Right kidney (tissue), 9 donors: ENCODE data around the gene BMI1.
"Not testable (repeated sequence)": the region's sequence is repeated elsewhere in the genome, so short reads cannot be mapped to it uniquely, and the experiment has no call there.

Source experiments
- DNase-seq: peaks from one replicate; pipeline ENCODE4 v3.0.0-alpha.2; 2016
- long read RNA-seq, 8 donors: transcript quantifications; one replicate each; lab custom pipeline, GENCODE V29; 2026

The BMI1 gene
- long read RNA-seq, donor 1, transcript BMI1-201 (10 exons, 3,428 nt): major isoform, 16 of 16 reads
- long read RNA-seq, donor 1, partial matches to known transcripts: 0 of 16 reads
- long read RNA-seq, donor 1, other reads (novel, unspliced or antisense): 0 of 16 reads
- long read RNA-seq, donor 2, transcript BMI1-201 (10 exons, 3,428 nt): major isoform, 10 of 10 reads
- long read RNA-seq, donor 2, partial matches to known transcripts: 0 of 10 reads
- long read RNA-seq, donor 2, other reads (novel, unspliced or antisense): 0 of 10 reads
- long read RNA-seq, donor 3, transcript BMI1-201 (10 exons, 3,428 nt): major isoform, 11 of 14 reads
- long read RNA-seq, donor 3, partial matches to known transcripts: 0 of 14 reads
- long read RNA-seq, donor 3, other reads (novel, unspliced or antisense): 0 of 14 reads
- long read RNA-seq, donor 4, transcript BMI1-201 (10 exons, 3,428 nt): major isoform, 12 of 20 reads
- long read RNA-seq, donor 4, partial matches to known transcripts: 6 of 20 reads
- long read RNA-seq, donor 4, other reads (novel, unspliced or antisense): 0 of 20 reads
- long read RNA-seq, donor 5, transcript BMI1-201 (10 exons, 3,428 nt): major isoform, 15 of 17 reads
- long read RNA-seq, donor 5, partial matches to known transcripts: 0 of 17 reads
- long read RNA-seq, donor 5, other reads (novel, unspliced or antisense): 0 of 17 reads
- long read RNA-seq, donor 6, transcript BMI1-201 (10 exons, 3,428 nt): major isoform, 16 of 37 reads
- long read RNA-seq, donor 6, partial matches to known transcripts: 18 of 37 reads
- long read RNA-seq, donor 6, other reads (novel, unspliced or antisense): 0 of 37 reads
- long read RNA-seq, donor 7, transcript BMI1-201 (10 exons, 3,428 nt): major isoform, 35 of 53 reads
- long read RNA-seq, donor 7, partial matches to known transcripts: 14 of 53 reads
- long read RNA-seq, donor 7, other reads (novel, unspliced or antisense): 0 of 53 reads
- long read RNA-seq, donor 8, transcript BMI1-201 (10 exons, 3,428 nt): major isoform, 24 of 26 reads
- long read RNA-seq, donor 8, partial matches to known transcripts: 0 of 26 reads
- long read RNA-seq, donor 8, other reads (novel, unspliced or antisense): 0 of 26 reads

- DNase-seq: peak; percentile 10
These were observed at the start of gene BMI1 for GRCh38 chr10:22320591-22321155. BMI1 (plus strand) TSS chr10:22321099; CDS start chr10:22326450, 5,351 bp downstream.

DNA sequence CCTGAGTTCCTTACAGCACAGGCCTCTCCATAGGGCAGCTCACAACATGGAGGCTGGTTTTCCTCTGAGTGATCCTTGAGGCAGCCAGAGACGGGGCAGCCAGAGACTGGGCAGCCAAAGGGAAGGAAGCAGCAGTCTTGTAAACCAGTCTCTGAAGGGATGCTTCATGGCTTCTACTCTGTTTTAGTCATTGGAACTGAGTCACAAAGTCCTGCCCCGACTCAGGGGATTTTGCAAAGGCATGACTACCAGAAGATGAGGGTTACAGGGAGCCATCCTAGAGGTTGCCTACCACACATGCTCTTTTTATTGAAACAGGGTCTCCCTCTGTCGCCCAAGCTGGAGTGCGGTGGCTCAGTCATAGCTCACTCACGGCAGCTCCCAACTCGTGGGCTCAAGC, 49.1 kb upstream of the BMI1 start:
- no peak for DNase-seq

GRCh38 chr10:22278441-22278782, 42.5 kb upstream of the BMI1 start:
- DNase-seq: no peak

- no peak for DNase-seq
These were observed 40.8 kb upstream of the BMI1 start for GRCh38 chr10:22280078-22280477.

GRCh38 chr10:22285130-22285529, 35.8 kb upstream of the BMI1 start:
- DNase-seq: no peak

DNA sequence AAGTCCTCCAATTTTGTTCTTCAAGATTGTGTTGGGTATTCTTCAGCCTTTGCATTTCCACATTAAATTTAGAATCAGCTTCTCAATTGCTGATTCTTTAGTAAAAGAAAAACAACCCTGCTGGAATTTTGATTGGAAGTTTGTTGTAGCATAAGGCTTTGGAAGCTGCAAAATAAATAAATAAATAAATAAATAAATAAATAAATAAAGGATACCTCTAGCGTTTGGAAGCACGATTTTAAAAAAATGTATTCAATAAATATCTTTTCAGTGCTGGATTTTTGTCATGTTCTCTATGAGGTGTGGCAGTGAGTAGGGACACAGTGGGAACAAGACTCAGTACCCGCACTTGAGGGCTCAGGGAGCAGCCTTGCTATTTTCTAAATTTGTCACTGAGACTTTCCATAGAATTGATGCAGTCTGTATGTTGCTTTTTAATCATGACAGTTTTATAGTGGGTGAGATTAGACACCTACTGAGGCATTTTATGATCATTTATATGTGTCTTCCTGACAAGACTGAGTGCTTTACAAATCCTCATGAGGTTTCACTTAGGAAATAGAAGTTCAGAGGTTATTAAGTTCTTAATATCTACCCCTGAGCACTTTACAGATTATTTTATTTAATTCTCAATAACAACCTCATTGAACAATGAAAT, 27.0 kb upstream of the BMI1 start:
- no peak for DNase-seq

- DNase-seq: no peak
These were observed 26.2 kb upstream of the BMI1 start for GRCh38 chr10:22294694-22295093.

GRCh38 chr10:22301193-22301592, 19.7 kb upstream of the BMI1 start:
- DNase-seq: no peak

- DNase-seq: no peak
These were observed 17.4 kb upstream of the BMI1 start for GRCh38 chr10:22303461-22303860.

DNA sequence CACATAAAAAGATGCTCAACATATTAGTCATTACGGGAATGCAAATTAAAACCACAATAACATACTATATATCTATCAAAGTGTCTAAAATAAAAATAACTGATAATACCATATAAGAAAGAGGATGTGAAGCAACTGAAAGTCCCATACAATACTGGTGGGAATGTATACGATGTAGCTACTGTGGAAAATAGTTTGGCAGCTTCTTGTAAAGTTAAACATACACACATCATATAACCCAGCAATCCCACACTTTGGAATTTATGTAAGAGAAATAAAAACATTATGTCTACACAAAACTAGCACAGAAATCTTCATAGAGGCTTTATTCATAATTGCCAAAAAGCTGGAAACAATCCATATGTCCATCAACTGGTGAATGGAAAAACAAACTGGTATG, 15.2 kb upstream of the BMI1 start:
- DNase-seq: no peak

DNA sequence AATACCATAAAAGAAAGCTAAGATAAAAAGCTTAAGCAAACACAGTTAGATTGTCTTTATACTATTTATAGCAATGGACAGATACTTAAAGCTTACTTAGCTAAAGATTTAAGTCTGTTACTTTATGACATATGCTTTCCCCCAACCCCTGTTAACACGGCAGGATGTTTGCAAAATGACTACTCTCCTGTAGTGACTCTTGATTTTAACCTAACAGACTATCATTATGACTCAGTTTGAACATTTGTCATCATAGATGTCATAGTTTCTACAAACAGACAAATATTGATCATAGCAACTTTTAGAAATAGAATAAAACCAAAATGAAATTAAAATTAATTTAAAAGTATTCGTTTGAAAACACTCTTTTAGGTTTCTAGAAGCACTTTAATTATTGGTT, 12.5 kb upstream of the BMI1 start:
- no peak for DNase-seq

DNA sequence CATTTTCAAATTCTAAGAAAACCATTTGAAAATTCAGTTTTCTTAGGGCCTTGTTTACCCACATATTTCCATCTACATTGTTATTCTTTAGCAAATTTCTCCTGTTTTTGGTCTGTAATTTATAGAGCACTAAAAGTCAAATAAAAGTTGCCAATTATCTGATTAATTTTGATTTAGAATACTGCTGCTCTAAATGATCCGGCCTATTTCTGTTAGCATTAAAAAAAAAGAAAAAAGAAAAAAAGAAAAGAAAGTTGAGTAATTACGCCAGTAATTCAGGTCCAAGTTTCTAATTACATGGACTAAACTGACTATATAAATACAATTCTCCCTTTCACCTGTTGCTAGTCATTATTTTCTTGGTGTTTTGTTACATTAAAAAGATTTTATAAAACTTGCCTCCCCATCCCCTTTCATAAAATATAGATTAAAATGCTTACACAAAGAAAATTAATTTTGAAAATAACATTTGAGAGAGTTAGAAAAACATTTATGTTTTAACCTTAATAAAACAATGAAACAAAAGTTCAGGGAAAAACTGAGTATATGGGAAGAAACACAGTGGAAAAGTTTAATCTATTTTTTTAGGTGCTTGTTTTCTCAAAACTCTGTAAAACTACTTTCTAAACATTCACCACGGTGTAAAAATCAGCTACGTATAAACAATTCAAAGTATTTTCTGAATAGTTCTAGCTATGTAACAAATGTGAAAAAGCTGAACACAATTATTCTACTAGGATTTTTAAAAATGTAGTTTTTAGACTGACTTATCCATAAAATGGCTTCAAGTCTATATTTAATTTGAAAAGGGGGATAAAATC, 11.5 kb upstream of the BMI1 start:
- no peak for DNase-seq

- not testable (repeated sequence) for DNase-seq
These were observed 10.9 kb upstream of the BMI1 start for GRCh38 chr10:22310012-22310411.

GRCh38 chr10:22310928-22311327, 10.0 kb upstream of the BMI1 start:
- no peak for DNase-seq

DNA sequence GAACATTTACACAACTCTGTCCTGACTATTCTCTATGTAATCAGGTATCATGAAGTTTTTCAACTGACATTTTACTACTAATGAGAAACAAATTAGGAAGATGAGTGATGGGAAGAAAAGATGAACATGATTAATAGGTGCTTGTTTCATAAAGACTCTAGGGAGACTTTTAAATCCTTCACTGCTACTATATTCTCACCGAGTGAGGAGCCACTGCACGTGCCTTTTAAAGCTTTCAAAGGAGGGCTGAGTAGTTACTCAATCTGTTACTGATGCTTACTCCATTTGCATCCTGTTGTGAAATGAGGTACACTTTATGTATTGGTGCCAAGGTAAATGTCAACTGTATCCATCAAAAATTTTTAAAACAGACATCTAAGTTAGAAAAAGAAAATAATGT, 6.0 kb upstream of the BMI1 start:
- no peak for DNase-seq

- DNase-seq: peak; percentile 90
These were observed 5.2 kb upstream of the BMI1 start for GRCh38 chr10:22315455-22316285.

DNA sequence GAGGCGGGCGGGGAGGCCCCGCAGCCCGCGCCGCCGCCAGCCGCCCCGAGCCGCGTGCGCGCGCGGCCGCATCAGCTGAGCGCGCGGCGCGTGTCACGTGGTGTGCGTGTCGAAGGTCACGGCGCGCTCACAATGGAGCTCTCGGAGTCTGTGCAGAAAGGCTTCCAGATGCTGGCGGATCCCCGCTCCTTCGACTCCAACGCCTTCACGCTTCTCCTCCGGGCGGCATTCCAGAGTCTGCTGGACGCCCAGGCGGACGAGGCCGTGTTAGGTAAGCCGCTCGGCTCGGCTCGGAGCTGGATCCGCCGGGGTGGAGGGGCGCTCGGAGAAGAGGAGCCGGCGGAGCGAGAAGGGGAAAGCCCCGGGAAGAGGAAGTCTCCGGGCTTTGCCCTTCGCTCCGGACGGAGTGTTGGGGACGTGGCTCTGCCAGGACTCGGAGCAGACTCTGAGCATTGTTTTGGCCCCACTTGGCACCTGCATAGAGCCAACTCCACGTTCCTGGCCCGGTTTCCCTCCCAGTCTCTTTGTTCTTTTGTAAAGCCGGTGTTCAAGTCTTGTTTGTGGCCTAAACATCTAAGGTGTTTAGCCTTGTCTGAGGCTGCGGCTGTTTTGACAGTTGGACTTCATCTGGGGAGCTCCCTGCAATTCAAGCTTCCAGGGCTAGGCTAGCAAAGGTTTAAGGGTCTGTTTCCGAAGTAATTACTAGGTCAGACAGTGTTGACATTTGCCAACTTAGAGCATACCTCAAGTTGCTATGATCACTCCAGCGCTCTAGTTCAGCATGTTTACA, 4.4 kb upstream of the BMI1 start, which contains the start of gene COMMD3:
COMMD3 (plus strand) TSS at position 103 of the 790 bp plus-strand sequence; CDS start at position 133, 30 bp downstream.
- peak; percentile 99 for DNase-seq

DNA sequence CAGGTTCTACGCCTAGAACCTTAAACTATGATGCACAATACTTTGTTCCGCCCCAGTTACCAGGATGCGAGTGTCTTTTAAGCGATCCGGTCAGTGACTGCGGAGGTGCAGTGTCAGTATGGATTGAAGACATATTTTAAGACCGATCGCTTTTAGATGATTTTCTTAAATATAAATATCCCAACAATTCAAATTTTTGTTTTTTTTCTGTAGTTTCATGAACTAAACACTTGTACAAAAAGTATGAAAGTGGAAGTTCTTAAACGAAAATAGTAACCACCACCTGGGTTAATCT, 3.9 kb upstream of the BMI1 start:
- DNase-seq: no peak

DNA sequence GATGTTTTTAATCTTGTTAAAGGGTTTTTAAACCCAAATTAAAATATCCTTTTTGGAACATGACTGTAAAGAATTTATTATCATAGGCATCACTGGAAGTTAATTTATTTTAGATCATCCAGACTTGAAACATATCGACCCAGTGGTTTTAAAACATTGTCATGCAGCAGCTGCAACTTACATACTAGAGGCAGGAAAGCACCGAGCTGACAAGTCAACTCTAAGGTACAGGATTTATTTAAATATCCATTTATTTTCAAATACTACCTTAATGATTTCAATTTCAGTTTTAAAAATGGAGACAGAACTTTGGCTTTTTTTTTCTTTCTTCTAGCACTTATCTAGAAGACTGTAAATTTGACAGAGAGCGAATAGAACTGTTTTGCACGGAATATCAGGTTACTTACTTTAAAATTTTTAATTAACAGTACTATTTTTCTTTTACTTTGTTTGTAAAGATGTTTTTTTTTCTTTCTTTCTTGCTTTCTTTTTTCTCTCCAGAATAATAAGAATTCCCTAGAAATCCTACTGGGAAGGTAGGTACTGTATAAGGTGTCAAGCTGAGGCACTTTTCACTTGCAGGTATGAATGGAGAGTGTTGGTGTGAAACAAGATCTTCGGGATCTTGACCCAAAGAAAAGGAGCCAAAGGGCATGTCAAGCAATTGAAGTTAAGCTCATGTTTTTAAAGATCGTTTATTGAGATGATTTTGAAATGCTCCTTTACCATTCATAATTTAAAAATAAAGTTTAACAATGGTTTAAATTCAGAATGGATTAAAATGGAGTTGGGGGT, 2.9 kb upstream of the BMI1 start:
- peak; percentile 12 for DNase-seq
